Hepatocyte (in vitro differentiated cells): ENCODE data around the gene PTGES2.

ENCODE experiments used
- EZH2 ChIP-seq: fragments of 200-600 bp; sonication (generic); IDR thresholded peaks from 2 replicates; pipeline ENCODE4 v1.6.1; 2016; ENCODE audit warnings: antibody characterized with exemption, mild to moderate bottlenecking, borderline replicate concordance
- EZH2phosphoT487 ChIP-seq: fragments of 200-600 bp; sonication (generic); IDR thresholded peaks from one replicate; pipeline ENCODE4 v1.6.1; 2018; ENCODE audit warnings: antibody characterized with exemption, mild to moderate bottlenecking, low read depth, moderate library complexity; ENCODE audit not compliant: unreplicated experiment, severe bottlenecking
- TF ChIP-seq, protein P1 (sequence below): fragments of 200-600 bp; sonication (generic); IDR thresholded peaks from 2 replicates; pipeline ENCODE4 v1.5.1; 2016; ENCODE audit warnings: antibody characterized with exemption, mild to moderate bottlenecking; ENCODE audit not compliant: poor library complexity

DNA sequence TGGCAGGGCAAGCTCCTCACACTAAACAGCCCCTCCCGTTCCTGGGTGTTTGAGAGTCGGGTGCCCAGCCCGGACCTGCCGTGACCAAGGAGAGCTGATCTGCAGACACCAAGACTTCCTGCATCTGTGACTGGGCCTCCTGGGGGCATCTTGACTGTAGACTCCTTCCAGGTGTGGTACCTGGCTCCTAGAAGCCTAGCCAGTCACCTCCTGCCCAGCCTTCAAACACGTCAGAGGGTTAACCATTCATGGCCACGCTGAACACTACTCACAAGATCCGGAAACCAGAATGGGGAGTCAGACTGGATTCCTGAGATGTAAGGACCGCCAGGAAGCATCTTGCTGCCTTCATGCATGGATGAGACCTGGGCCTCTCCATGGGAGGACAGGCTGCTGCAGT is 18.0 kb upstream of the PTGES2 start:
- TF ChIP-seq, protein P1, sequence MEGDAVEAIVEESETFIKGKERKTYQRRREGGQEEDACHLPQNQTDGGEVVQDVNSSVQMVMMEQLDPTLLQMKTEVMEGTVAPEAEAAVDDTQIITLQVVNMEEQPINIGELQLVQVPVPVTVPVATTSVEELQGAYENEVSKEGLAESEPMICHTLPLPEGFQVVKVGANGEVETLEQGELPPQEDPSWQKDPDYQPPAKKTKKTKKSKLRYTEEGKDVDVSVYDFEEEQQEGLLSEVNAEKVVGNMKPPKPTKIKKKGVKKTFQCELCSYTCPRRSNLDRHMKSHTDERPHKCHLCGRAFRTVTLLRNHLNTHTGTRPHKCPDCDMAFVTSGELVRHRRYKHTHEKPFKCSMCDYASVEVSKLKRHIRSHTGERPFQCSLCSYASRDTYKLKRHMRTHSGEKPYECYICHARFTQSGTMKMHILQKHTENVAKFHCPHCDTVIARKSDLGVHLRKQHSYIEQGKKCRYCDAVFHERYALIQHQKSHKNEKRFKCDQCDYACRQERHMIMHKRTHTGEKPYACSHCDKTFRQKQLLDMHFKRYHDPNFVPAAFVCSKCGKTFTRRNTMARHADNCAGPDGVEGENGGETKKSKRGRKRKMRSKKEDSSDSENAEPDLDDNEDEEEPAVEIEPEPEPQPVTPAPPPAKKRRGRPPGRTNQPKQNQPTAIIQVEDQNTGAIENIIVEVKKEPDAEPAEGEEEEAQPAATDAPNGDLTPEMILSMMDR = no peak
- TF ChIP-seq EZH2 (no peak), EZH2phosphoT487 (no peak)
